Coronary artery (tissue), 2 donors: ENCODE results near the gene DEUP1.

ENCODE experiments used
- DNase-seq: peaks from one replicate; pipeline ENCODE4 v3.0.0-alpha.2; 2017; ENCODE audit warnings: low spot score
- H3K27ac ChIP-seq, 2 donors: fragments of 200-600 bp; sonication (generic); one replicate each; pipeline ENCODE4 v1.5.1; 2016 to 2019
- H3K4me3 ChIP-seq: fragments of 200-600 bp; sonication (generic); 2 replicates; pipeline ENCODE4 v1.5.1; 2016; ENCODE audit warnings: mild to moderate bottlenecking, moderate library complexity
- TF ChIP-seq, protein P1 (sequence below): fragments of 200-600 bp; sonication (generic); IDR thresholded peaks from one replicate; pipeline ENCODE4 v1.5.1; 2019; ENCODE audit warnings: antibody characterized with exemption

DEUP1 gene, protein sequence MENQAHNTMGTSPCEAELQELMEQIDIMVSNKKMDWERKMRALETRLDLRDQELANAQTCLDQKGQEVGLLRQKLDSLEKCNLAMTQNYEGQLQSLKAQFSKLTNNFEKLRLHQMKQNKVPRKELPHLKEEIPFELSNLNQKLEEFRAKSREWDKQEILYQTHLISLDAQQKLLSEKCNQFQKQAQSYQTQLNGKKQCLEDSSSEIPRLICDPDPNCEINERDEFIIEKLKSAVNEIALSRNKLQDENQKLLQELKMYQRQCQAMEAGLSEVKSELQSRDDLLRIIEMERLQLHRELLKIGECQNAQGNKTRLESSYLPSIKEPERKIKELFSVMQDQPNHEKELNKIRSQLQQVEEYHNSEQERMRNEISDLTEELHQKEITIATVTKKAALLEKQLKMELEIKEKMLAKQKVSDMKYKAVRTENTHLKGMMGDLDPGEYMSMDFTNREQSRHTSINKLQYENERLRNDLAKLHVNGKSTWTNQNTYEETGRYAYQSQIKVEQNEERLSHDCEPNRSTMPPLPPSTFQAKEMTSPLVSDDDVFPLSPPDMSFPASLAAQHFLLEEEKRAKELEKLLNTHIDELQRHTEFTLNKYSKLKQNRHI

DNA sequence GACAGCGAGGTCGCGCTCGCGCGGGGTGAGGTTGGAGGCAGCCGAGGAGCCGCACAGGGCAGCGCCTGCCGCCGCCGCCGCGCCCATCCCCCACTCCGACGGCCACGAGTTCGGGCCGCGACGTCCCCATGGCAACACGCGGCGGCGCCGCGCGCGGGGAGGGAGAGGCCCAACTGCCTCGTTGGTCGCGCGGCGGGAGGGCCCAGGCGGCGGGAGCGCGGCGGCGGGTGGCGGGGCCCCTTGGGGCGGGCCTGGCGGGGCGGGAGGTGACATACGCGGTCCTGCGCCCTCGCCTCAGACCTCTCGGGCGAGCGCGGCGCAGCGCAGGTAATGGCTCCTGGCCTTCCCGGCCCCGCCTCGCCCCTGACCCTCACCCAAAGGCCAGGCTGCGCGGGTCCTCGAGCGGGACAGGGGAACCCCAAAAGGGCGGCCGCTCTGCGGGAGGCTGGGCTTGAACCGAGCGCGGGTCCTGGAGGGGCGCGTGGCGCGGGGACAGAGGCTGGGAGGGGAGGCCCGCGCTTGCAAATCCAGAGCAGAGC is at the start of gene DEUP1:
DEUP1 (plus strand) TSS at position 297 of the 539 bp plus-strand sequence. CDS start 1,518 bp downstream, outside the sequence.
- TF ChIP-seq, protein P1, sequence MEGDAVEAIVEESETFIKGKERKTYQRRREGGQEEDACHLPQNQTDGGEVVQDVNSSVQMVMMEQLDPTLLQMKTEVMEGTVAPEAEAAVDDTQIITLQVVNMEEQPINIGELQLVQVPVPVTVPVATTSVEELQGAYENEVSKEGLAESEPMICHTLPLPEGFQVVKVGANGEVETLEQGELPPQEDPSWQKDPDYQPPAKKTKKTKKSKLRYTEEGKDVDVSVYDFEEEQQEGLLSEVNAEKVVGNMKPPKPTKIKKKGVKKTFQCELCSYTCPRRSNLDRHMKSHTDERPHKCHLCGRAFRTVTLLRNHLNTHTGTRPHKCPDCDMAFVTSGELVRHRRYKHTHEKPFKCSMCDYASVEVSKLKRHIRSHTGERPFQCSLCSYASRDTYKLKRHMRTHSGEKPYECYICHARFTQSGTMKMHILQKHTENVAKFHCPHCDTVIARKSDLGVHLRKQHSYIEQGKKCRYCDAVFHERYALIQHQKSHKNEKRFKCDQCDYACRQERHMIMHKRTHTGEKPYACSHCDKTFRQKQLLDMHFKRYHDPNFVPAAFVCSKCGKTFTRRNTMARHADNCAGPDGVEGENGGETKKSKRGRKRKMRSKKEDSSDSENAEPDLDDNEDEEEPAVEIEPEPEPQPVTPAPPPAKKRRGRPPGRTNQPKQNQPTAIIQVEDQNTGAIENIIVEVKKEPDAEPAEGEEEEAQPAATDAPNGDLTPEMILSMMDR = no peak
- H3K27ac ChIP-seq = no peak within 1 kb of the TSS
- H3K4me3 ChIP-seq = peak within 1 kb of the TSS; percentile 68
- no peak for DNase-seq

DNA sequence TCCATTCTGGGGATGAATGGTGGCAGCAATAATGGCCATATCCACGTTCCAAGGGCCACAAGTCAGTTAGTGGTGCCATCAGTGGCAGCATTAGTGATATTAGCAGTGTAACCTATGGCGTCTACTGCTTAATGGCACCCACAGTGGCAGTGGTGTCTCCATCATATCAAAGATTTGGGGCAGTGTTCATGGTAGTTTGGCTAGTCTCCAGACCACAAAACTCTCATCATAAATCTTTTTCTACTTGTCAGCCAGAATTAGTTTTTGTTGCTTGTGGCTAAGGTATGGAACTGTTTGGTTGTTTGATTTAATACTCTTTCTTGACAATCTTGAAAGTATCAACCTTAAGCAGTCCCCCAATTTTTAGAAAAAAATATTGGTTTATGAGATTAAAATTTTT is 45.1 kb upstream of the DEUP1 start:
- Histone ChIP-seq H3K4me3 (no peak overlapping the region), H3K27ac (no peak overlapping the region)
- no peak for DNase-seq
- TF ChIP-seq, protein P1 = no peak

DNA sequence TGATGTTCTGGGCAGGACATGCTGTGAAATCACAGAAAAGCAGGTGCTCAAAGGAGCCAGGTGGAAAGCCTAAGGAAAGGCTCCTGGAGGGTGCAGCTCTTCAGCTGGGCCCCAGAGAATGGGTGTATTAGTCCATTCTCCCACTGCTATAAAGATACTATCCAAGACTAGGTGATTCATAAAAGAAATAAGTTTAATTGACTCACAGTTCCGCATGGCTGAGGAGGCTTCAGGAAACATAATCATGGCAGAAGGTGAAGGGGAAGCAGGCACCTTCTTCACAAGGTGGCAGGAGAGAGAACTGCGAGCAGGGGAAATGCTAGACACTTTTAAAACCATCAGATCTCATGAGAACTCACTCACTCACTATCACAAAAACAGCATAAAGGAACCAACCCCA is 43.1 kb upstream of the DEUP1 start:
- Histone ChIP-seq H3K27ac (no peak overlapping the region), H3K4me3 (no peak overlapping the region)
- TF ChIP-seq, protein P1 = no peak
- DNase-seq = no peak

DNA sequence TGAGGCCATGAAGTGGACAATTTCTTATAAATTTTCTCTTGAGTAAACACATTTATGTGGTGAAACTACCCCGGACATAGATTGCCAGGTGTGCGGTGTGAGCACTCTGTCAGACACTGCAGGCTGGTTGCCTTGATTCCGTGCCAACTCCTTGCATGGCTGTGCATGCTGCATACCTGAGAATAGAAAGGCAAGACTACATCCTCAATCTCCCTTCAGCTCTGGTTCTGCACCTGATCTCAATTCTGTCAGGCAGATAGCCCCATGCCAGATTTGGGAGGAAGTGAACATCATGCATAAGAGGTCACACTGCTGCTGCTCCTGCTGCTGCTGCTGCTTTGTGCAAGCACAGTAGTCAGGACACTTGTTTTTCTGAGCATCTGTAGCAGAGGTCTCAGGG is 42.5 kb upstream of the DEUP1 start:
- no peak overlapping the region for H3K4me3 ChIP-seq
- DNase-seq = no peak
- TF ChIP-seq, protein P1 = no peak
- H3K27ac ChIP-seq = no peak overlapping the region

DNA sequence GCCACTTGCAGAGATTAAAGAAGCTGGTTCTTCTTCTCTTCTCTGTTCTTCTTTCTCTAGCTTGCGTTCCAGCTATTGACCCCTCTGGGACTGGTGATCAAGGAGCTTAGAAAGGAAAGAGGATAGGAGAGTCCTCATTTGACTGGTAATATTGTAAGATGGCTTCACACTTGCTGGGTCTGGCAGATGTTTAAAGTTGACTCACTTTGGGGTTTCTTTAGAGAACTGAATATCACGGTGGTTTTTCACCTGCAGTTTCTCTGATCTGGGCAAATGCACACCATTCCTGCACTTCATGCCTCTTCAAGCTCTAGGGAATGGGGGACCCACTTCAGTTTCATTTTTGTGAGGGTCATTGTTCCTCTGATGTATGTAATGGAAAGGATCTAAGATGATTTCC is 41.8 kb upstream of the DEUP1 start:
- Histone ChIP-seq H3K27ac (no peak overlapping the region), H3K4me3 (no peak overlapping the region)
- DNase-seq = no peak
- TF ChIP-seq, protein P1 = no peak

DNA sequence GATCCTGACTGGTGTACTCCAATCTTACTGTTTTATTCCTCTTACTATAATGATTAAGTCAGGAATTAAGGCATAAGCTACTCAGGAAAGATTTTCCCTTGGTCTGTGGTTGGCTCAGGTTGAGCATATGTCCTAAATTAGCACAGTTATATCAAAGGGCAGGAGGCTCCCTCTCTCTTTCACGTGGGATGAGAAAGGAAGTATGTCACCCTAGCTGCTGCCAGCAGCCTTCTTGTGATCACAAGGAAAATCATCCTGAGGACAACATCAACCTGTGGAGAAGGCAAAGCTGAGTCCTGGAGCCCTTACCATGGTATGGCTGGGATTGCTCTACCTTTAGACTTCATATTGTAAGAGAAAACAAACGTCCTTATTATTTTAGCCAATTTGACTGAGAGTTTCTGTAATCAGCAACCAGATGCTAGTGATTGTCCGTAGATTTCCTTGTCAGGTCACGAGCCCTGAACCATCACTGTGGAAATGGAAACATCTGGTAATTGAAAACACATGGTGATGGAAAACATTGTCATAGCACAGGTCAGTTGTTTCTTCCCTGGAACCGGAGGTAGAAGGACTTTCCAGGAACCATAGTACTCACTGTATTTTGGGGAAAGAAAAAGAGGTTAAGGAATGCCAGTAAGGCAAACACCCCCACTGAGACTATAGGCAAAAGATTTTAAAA is 40.6 kb upstream of the DEUP1 start:
- DNase-seq = no peak
- TF ChIP-seq, protein P1 = no peak
- Histone ChIP-seq H3K4me3 (no peak overlapping the region), H3K27ac (no peak overlapping the region)
